Ureter (tissue), 1 donor: ENCODE measurements around the gene TAF11L14. TPM values are rescaled to one million over a fixed set of nuclear protein-coding genes. Genes with fewer than 3 reads are reported as not detected.
"Not testable (repeated sequence)": the region's sequence is repeated elsewhere in the genome, so short reads cannot be mapped to it uniquely, and the experiment has no call there.

Source experiments
- DNase-seq: peaks from one replicate; pipeline ENCODE4 v3.0.0-alpha.2; 2020; ENCODE audit warnings: low spot score
- total RNA-seq: library from RNA; stranded (reverse); gene quantifications from one replicate; pipeline ENCODE4 v1.2.4, GENCODE V29; 2023
- donor health status: DM: yes; HTN: yes; CAD: no.

Gene TAF11L14
- total RNA-seq = not detected

DNA sequence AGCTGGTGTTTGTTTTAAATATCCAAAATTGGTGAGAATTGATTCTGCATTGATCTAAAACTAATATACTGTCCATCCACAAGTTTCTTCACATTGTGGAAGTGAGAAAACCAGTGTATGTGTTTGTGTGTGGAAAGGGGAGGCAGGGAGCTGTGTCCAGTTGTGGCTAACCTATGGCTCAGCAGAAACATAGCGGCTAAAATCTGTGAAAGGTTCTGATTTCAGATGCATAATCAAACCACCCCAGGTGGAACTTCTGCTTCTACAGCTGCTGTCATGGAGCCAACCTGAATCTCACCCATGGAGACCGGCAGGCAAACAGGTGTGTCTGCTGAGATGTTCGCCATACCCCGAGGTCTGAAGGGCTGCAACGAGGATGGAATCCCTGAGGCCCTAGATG lies at the start of gene TAF11L14:
TAF11L14 (plus strand) TSS at position 301 of the 400 bp plus-strand sequence.
- no peak for DNase-seq

DNA sequence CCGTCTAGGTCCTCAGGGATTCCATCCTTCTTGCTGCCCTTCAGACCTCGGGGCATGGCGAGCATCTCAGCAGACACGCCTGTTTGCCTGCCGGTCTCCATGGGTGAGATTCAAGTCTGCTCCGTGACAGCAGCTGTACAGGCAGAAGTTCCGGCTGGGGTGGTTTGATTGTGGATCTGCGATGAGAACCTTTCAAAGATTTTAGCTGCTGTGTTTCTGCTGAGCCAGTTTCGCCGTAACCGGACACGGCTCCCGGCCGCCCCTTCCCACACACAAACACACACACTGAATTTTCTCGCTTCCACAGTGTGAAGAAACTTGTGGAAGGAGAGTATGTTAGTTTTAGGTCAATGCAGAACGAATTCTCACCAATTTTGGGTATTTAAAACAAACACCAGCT lies 48.6 kb upstream of the TAF11L14 start, which contains the start of gene TAF11L7:
TAF11L7 (minus strand) TSS at position 101 of the 400 bp plus-strand sequence.
- DNase-seq = not testable (repeated sequence)

DNA sequence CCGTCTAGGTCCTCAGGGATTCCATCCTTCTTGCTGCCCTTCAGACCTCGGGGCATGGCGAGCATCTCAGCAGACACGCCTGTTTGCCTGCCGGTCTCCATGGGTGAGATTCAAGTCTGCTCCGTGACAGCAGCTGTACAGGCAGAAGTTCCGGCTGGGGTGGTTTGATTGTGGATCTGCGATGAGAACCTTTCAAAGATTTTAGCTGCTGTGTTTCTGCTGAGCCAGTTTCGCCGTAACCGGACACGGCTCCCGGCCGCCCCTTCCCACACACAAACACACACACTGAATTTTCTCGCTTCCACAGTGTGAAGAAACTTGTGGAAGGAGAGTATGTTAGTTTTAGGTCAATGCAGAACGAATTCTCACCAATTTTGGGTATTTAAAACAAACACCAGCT lies 43.4 kb upstream of the TAF11L14 start, which contains the start of gene TAF11L8:
TAF11L8 (minus strand) TSS at position 101 of the 400 bp plus-strand sequence.
- DNase-seq = not testable (repeated sequence)

DNA sequence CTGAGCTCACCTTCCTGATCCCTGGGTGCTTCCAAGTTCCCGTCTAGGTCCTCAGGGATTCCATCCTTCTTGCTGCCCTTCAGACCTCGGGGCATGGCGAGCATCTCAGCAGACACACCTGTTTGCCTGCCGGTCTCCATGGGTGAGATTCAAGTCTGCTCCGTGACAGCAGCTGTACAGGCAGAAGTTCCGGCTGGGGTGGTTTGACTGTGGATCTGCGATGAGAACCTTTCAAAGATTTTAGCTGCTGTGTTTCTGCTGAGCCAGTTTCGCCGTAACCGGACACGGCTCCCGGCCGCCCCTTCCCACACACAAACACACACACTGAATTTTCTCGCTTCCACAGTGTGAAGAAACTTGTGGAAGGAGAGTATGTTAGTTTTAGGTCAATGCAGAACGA lies 40.0 kb upstream of the TAF11L14 start, which contains the start of gene TAF11L9:
TAF11L9 (minus strand) TSS at position 140 of the 400 bp plus-strand sequence.
- DNase-seq = not testable (repeated sequence)

DNA sequence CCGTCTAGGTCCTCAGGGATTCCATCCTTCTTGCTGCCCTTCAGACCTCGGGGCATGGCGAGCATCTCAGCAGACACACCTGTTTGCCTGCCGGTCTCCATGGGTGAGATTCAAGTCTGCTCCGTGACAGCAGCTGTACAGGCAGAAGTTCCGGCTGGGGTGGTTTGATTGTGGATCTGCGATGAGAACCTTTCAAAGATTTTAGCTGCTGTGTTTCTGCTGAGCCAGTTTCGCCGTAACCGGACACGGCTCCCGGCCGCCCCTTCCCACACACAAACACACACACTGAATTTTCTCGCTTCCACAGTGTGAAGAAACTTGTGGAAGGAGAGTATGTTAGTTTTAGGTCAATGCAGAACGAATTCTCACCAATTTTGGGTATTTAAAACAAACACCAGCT lies 36.5 kb upstream of the TAF11L14 start, which contains the start of gene TAF11L10:
TAF11L10 (minus strand) TSS at position 101 of the 400 bp plus-strand sequence.
- not testable (repeated sequence) for DNase-seq

DNA sequence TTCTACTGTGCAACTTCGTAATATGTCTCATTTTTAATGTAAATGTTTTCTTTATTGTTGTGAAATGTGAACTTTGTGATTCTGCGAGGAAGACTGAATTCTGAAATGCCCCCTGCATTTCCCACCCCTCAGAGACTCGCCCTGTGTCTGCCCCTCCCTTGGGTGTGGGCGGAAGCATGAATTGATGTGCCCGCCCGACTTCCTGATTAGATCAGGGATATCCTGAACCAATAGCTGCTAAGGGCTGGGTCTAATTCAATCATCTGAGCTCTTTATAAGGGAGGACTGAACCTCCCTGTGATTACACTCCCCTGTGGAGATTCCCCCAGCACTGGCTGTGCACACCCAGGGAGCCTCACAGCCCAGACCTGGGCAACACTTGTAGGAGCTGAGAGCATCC lies 30.4 kb upstream of the TAF11L14 start, which contains the start of gene TAF11L11:
TAF11L11 (plus strand) TSS at position 304 of the 400 bp plus-strand sequence.
- not testable (repeated sequence) for DNase-seq

DNA sequence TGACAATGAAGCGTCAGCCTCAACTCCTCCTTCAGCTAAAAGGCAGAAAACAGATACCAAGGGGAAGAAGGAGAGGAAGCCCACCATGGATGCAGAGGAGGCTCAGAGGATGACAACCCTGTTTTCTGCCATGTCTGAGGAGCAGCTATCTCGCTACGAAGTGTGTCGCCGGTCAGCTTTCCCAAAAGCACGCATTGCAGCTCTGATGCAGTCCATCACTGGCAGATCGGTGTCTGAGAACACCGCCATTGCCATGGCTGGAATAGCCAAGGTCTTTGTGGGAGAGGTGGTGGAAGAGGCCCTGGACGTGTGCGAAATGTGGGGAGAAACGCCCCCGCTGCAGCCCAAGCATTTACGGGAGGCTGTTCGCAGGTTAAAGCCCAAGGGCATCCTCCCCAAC lies 29.3 kb upstream of the TAF11L14 start:
- DNase-seq = no peak

DNA sequence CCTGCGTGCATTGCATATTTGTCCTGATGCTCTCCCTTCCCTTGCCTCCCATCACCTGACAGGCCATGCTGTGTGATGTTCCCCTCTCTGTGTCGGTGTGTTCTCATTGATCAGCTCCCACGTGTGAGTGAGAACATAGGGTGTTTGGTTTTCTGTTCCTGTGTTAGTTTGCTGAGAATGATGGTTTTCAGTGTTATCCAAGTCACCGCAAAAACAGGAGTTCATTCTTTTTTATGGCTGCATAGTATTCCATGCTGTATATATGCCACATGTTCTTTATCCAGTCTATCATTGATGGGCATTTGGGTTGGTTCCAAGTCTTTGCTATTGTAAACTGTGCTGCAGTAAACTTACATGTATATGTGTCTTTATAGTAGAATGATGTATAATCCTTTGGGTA lies 26.8 kb upstream of the TAF11L14 start:
- DNase-seq = not testable (repeated sequence)

DNA sequence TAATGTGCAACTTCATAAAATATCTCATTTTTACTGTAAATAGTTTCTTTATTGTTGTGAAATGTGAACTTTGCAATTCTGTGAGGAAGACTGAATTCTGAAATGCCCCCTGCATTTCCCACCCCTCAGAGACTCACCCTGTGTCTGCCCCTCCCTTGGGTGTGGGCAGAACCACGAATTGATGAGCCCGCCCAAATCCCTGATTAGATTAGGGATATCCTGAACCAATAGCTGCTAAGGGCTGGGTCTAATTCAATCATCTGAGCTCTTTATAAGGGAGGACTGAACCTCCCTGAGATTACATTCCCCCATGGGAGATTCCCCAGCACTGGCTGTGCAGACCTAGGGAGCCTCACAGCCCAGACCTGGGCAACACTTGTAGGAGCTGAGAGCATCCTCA lies 24.2 kb upstream of the TAF11L14 start, which contains the start of gene TAF11L12:
TAF11L12 (plus strand) TSS at position 301 of the 400 bp plus-strand sequence.
- DNase-seq = not testable (repeated sequence)

DNA sequence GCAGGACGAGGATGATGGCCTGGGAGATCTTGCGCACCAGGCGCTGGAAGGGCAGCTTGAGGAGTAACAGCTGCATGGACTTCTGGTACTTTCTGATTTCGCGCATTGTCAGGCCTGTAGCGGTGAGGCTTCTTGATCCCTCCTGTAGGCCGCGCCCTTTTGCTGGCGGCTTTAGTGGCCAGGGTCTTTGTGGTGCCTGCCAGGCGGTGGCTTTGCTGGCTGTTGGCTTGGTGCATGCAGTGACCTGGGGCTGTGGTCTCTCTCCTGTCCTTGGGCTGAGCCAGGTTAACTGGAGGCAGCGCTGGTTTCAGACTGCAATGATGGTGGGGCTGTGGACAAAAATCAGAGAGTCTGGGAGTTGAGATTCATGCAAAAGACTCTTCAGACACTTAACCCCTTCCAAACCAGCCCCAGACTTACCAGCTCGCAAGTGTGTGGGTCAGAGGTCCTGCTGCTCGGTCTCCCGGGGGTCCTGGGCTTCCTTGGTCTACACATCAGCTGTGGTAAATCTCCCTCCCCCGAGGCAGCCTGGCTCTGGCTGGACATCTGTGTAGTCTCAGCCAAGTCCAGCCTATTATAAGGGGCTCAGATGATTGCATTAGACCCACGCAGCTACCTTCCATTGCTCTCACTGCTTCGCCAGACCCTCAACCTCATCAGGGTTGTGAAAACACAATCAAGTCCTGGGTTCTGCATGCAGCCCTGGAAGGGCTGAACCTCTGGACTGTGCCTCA lies 19.2 kb upstream of the TAF11L14 start:
- no peak for DNase-seq

DNA sequence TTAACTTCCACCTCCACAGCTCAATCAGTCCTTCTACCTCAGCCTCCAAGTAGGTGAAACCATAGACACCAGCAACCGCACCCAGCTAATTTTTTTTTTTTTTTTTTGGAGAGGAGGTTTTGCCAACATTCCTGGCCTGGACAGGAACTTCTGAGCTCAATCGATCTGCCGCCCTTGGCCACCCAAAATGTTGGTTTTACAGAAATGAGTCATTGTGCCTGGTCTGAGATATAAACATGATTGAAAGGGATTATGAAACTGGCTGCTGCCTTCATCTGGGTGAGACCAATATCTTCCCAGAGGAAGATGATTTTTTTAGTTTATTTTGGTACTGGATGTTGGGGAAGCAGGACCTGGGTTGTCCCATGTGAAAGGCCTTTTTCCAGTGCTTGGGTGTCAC lies 14.9 kb upstream of the TAF11L14 start:
- DNase-seq = no peak

DNA sequence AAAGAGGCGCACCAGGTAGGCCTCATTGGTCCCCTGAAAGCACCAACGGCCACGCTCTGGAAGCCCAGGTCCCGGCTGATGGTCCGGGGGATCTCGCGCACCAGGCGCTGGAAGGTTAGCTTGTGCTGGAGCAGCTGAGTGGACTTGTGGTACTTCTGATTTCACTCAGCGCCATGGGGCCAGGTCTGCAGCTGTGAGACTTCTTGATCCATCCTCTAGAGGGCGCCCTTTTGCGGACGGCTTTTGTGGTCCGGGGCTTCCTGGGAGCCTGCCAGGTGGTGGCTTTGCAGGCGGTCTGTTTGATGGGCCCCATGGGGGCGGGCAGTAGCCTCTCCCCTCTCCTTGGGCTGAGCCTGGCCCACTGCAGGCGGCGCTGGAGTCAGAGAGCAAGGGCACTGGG lies 13.6 kb upstream of the TAF11L14 start:
- no peak for DNase-seq

DNA sequence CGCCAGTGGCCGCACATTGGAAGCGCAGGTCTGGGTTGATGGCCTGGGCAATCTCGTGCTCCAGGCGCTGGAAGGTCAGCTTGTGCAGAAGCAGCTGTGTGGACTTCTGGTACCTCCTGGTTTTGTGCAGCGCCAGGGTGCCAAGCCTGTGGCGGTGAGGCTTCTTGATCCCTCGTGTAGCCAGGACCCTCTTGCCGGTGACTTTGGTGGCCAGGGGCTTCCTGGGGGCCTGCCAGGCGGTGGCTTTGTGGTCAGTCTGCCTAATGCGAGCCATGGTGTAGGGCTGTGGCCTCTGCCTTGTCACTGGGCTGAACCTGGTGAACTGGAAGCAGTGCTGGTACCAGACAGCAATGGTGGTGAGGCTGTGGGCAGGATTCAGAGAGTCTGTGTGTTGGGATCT lies 8.6 kb upstream of the TAF11L14 start:
- DNase-seq = no peak

DNA sequence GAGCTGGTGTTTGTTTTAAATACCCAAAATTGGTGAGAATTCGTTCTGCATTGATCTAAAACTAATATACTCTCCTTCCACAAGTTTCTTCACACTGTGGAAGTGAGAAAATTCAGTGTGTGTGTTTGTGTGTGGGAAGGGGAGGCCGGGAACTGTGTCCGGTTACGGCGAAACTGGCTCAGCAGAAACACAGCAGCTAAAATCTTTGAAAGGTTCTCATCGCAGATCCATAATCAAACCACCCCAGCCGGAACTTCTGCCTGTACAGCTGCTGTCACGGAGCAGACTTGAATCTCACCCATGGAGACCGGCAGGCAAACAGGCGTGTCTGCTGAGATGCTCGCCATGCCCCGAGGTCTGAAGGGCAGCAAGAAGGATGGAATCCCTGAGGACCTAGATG lies 2.5 kb upstream of the TAF11L14 start, which contains the start of gene TAF11L13:
TAF11L13 (plus strand) TSS at position 301 of the 400 bp plus-strand sequence.
- not testable (repeated sequence) for DNase-seq

DNA sequence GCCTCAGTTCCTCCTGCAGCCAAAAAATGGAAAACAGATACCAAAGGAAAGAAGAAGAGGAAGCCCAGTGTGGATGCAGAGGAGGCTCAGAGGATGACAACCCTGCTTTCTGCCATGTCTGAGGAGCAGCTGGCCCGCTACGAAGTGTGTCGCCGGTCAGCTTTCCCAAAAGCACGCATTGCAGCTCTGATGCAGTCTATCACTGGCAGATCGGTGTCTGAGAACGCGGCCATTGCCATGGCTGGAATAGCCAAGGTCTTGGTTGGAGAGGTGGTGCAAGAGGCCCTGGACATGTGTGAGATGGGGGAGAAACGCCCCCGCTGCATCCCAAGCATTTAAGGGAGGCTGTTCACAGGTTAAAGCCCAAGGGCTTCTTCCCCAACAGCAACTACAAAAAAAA lies 15.0 kb downstream of the TAF11L14 start:
- not testable (repeated sequence) for DNase-seq

DNA sequence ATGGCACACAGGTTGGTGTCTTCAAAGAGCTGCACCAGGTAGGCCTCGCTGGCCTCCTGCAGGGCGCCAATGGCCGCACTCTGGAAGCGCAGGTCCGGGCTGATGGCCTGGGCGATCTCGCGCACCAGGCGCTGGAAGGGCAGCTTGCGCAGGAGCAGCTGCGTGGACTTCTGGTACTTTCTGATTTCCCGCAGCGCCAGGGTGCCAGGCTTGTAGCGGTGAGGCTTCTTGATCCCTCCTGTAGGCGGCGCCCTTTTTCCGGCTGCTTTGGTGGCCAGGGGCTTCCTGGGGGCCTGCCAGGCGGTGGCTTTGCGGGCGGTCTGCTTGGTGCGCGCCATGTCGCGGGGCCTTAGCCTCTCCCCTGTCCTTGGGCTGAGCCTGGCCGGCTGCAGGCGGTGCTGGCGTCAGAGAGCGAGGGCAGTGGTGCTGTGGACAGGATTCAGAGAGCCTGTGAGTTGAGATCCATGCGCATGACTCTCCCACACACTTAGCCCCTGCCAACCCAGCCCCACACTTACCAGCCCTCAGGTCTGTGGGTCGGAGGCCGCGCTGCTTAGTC lies 21.0 kb downstream of the TAF11L14 start:
- DNase-seq = not testable (repeated sequence)

DNA sequence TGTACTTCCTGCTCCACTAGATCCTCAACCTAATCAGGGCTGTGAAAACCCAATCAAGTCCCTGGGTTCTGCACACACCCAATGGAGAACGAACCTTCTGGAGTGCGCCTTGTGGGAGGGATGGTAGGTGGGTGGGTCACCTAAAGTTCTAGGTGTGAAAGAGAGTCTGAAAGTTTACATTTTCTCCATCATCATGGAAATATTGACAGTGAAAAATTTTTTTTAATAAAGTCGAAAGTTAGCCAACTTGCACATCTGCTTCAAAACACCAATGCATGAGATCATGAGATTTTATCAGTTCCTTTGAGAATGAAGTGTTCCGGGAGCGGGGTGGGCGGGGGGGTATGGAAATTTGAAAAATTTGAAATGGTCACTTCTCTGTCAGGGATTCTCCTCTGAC lies 21.7 kb downstream of the TAF11L14 start:
- DNase-seq = no peak

DNA sequence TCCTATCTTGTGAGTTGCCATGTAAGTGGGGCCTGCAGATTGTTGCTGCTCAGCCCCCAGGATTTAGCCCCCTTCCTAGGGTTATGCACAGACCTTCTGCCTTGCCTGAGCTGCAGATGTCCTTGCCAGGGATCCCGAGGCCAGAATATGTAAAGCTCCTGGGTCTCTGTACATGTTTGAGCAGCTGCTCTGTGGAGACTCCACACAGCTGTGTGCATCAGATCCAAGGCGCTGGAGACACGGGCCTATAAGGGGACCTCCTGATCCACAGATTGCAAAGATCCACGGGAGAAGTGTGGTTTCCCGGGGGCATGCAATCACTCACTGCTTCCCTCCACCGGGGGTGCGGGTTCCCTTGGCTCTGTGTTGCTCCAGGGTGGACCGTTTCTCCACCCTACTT lies 28.9 kb downstream of the TAF11L14 start:
- DNase-seq = no peak

DNA sequence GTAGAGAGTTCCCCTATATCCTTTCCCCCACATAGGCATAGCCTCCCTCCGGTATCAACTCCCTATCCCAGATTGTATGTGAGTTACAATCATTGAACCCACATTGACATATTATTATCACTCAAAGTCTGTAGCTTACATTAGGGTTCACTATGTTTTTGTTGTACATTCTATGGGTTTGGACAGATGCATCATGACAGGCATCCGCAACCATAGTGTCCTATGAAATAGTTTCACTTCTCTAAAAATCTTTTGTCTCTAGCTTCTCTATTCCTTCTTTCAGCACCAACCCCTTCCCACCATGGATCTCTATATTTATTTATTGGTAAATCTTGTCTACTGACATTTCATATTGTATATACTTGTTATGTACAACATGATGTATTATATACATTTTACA lies 31.6 kb downstream of the TAF11L14 start:
- no peak for DNase-seq

DNA sequence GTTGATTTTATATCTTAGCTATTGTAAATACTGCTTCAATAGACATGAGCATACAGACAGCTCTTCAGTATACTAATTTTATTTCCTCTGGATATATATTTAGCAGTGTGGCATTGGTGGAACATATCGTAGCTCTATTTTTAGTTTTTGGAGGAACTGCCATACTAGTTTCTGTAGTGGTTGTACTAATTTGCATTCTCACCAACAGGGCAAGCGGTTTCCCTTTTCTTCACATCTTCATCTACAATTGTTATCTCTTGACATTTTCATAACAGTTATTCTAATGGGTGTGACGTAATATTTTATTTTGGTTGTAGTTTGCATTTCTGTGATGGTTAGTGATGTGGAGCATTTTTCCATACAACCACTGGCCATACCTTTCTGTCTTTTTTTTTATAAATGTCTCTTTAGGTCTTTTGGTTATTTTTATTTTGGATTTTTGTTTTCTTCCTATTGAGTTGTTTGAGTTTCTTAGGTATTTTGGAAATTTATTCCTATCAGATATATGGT lies 32.5 kb downstream of the TAF11L14 start:
- DNase-seq = no peak

DNA sequence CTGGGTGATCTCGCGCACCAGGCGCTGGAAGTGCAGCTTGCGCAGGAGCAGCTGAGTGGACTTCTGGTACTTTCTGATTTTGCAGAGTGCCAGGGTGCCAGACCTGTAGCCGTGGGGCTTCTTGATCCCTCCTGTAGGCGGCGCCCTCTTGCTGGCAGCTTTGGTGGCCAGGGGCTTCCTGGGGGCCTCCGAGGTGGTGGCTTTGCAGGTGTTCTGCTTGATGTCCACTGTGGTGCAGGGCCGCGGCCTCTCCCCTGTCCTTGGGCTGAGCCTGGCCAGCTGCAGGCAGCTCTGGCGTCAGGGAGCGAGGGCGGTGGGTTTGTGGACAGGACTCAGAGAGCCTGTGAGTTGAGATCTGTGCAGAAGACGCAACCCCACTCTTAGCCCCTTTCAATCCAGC lies 36.1 kb downstream of the TAF11L14 start:
- no peak for DNase-seq

DNA sequence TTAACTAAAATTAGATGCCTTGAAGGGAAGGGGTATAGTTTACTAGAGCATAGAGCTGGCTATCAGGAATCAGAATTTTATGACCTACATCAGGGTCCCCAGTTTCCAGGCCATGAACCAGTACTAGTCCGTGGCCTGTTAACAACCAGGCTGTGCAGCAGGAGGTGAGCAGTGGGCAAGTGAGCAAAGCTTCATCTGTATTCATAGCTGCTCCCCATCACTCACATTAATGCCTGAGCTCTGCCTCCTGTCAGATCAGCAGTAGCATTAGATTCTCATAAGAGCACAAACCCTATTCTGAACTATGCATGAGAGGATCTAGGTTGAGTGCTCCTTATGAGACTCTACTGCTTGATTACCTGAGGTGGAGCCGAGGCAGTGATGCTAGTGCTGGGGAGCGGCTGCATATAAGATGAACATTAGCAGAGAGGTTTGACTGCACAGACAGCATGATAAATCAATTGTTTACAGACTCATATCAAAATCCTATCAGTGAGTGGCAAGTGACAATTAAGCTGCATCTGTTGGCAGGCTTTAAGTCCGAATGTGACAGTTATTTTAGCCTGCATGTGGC lies 44.6 kb downstream of the TAF11L14 start:
- DNase-seq = no peak
